ENCODE measurements around the gene CD55. TPM values are rescaled to one million over a fixed set of nuclear protein-coding genes. Genes with fewer than 3 reads are reported as not detected.

The CD55 gene
- total RNA-seq, 1 experiment from 2014 or later, result 75.4 TPM

DNA sequence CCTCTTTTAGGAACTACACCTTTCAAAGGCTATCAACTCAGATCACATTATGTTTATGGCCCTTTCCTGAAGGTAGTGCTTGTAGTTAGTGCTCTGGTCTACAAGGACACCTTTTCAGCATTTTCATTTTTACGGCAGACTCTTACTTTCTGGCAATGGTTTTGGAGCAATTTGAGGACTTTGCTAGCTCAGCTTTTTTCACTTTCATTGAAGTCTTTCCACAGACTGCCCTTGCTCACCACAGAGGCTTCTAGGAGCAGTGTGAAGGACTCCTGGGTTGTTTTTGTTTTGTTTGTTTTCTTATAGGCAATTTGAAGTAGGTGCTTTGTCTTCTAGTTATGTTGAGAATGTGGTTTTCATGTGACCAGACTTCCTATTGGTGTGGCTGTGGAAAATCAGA, 43.1 kb downstream of the CD55 start:
- no peak overlapping the region for H3K4me2 ChIP-seq (ENCODE audit: low read length)
- H3K27ac ChIP-seq (ENCODE audit: low read depth, low read length), result no peak overlapping the region
- no peaks in the 10 kb centered on the region for H3K9me3 ChIP-seq (ENCODE audit: control insufficient read depth in 1 of 2, insufficient read depth in 1 of 2, low read depth in 1 of 2, low read length in 2 of 2)
- BruUV-seq (replicated peaks), result no TSS peak
- intact Hi-C loops (cut with micrococcal nuclease), result no loop called here
- H3K4me3 ChIP-seq (replicated peaks in 1 of 2; ENCODE audit: low read depth in 1 of 2, low read length in 2 of 2), result no peak overlapping the region
- no peak for ATAC-seq
- DNase-seq (ENCODE audit: low read depth, low spot score), result no peak
- no peak overlapping the region for H2AFZ ChIP-seq (ENCODE audit: low read depth, low read length, poor library complexity, severe bottlenecking)
- POLR2A ChIA-PET, result no interaction called here
- H3K27me3 ChIP-seq (ENCODE audit: insufficient read depth, low read length), result no peaks in the 10 kb centered on the region
- 0 out of 4 replicates have a peak, but pooled peaks cover 0 to 4% of the 10 kb centered on the region in 2 experiments for H3K36me3 ChIP-seq (ENCODE audit: control insufficient read depth in 1 of 2, insufficient read depth in 2 of 2, low read length in 2 of 2)
- no peaks in the 10 kb centered on the region for H3K9me2 ChIP-seq (ENCODE audit: insufficient read depth)
- RAD21 ChIA-PET (ENCODE audit: low non-redundant PET in 1 of 2, low total read pairs in 2 of 2, uncharacterized antibody in 2 of 2, unreplicated experiment in 2 of 2), result no interaction called here
- TF ChIP-seq, protein P1, sequence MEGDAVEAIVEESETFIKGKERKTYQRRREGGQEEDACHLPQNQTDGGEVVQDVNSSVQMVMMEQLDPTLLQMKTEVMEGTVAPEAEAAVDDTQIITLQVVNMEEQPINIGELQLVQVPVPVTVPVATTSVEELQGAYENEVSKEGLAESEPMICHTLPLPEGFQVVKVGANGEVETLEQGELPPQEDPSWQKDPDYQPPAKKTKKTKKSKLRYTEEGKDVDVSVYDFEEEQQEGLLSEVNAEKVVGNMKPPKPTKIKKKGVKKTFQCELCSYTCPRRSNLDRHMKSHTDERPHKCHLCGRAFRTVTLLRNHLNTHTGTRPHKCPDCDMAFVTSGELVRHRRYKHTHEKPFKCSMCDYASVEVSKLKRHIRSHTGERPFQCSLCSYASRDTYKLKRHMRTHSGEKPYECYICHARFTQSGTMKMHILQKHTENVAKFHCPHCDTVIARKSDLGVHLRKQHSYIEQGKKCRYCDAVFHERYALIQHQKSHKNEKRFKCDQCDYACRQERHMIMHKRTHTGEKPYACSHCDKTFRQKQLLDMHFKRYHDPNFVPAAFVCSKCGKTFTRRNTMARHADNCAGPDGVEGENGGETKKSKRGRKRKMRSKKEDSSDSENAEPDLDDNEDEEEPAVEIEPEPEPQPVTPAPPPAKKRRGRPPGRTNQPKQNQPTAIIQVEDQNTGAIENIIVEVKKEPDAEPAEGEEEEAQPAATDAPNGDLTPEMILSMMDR (IDR thresholded peaks at IDR 0.05 in 2 of 3, conservative IDR thresholded peaks at IDR 0.05 in 1 of 3; ENCODE audit: borderline replicate concordance in 1 of 3, insufficient read depth in 1 of 3, low read depth in 2 of 3, low read length in 2 of 3), result no peak
- no peak for TF ChIP-seq EZH2phosphoT487 (IDR thresholded peaks at IDR 0.05; ENCODE audit: borderline replicate concordance)
- TF ChIP-seq, protein P2, sequence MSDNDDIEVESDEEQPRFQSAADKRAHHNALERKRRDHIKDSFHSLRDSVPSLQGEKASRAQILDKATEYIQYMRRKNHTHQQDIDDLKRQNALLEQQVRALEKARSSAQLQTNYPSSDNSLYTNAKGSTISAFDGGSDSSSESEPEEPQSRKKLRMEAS (IDR thresholded peaks at IDR 0.05), result no peak
- CTCF ChIA-PET, result no interaction called here
- H4K20me1 ChIP-seq (ENCODE audit: insufficient read depth), result no peaks in the 10 kb centered on the region
- H3K4me1 ChIP-seq (ENCODE audit: control insufficient read depth in 1 of 2, insufficient read depth in 2 of 2, low read length in 2 of 2), result no peaks in the 10 kb centered on the region
- no peak overlapping the region for H3K9ac ChIP-seq (ENCODE audit: low read length)
- H3K79me2 ChIP-seq (ENCODE audit: insufficient read depth, low read length), result no peaks in the 10 kb centered on the region

DNA sequence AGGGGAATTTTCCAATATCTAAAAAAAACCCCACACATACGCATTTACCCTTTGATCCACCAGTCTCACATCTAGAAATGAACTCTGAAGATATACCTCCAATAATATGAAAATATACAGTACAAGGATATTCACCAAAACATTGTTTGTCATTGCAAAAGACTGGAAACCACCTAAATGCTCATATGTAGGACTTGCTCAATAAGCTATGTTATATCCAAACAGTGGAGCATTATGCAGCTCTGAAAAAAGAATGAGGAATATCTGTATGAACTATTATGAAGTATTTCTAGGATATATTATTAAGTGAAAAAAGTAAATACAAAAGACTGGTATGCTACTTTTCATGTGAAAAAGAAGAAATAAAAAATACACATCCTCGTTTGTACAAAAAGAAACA, 43.6 kb downstream of the CD55 start:
- ChIA-PET POLR2A (no interaction called here), CTCF (no interaction called here), RAD21 (ENCODE audit: low non-redundant PET in 1 of 2, low total read pairs in 2 of 2, uncharacterized antibody in 2 of 2, unreplicated experiment in 2 of 2) (no interaction called here)
- Histone ChIP-seq H3K9me3 (ENCODE audit: control insufficient read depth in 1 of 2, insufficient read depth in 1 of 2, low read depth in 1 of 2, low read length in 2 of 2) (no peaks in the 10 kb centered on the region), H3K4me1 (ENCODE audit: control insufficient read depth in 1 of 2, insufficient read depth in 2 of 2, low read length in 2 of 2) (no peaks in the 10 kb centered on the region), H2AFZ (ENCODE audit: low read depth, low read length, poor library complexity, severe bottlenecking) (no peak overlapping the region), H3K27ac (ENCODE audit: low read depth, low read length) (no peak overlapping the region), H4K20me1 (ENCODE audit: insufficient read depth) (no peaks in the 10 kb centered on the region), H3K79me2 (ENCODE audit: insufficient read depth, low read length) (no peaks in the 10 kb centered on the region), H3K4me3 (replicated peaks in 1 of 2; ENCODE audit: low read depth in 1 of 2, low read length in 2 of 2) (no peak overlapping the region), H3K9ac (ENCODE audit: low read length) (no peak overlapping the region), H3K27me3 (ENCODE audit: insufficient read depth, low read length) (no peaks in the 10 kb centered on the region), H3K9me2 (ENCODE audit: insufficient read depth) (no peaks in the 10 kb centered on the region), H3K36me3 (ENCODE audit: control insufficient read depth in 1 of 2, insufficient read depth in 2 of 2, low read length in 2 of 2) (no peaks in the 10 kb centered on the region), H3K4me2 (ENCODE audit: low read length) (no peak overlapping the region)
- BruUV-seq (replicated peaks), result no TSS peak
- no peak for ATAC-seq
- no peak for DNase-seq (ENCODE audit: low read depth, low spot score)
- intact Hi-C loops (cut with micrococcal nuclease), result no loop called here
- TF ChIP-seq ELF1 (IDR thresholded peaks at IDR 0.05; ENCODE audit: borderline replicate concordance, low read depth) (no peak), EZH2 (IDR thresholded peaks at IDR 0.05) (no peak), POLR2A (IDR thresholded peaks at IDR 0.05; ENCODE audit: borderline replicate concordance, extremely low read depth, insufficient read depth, insufficient read length) (no peak), POLR2AphosphoS5 (IDR thresholded peaks at IDR 0.05; ENCODE audit: low read depth, low read length) (no peak), ZFX (IDR thresholded peaks at IDR 0.05) (no peak), EGR1 (IDR thresholded peaks at IDR 0.05; ENCODE audit: low read depth) (no peak), RAD21 (IDR thresholded peaks at IDR 0.05; ENCODE audit: low read depth) (no peak), SP1 (IDR thresholded peaks at IDR 0.05; ENCODE audit: low read depth) (no peak), ZNF274 (IDR thresholded peaks at IDR 0.05; ENCODE audit: low read depth, low read length) (no peak)
- TF ChIP-seq, protein P3, sequence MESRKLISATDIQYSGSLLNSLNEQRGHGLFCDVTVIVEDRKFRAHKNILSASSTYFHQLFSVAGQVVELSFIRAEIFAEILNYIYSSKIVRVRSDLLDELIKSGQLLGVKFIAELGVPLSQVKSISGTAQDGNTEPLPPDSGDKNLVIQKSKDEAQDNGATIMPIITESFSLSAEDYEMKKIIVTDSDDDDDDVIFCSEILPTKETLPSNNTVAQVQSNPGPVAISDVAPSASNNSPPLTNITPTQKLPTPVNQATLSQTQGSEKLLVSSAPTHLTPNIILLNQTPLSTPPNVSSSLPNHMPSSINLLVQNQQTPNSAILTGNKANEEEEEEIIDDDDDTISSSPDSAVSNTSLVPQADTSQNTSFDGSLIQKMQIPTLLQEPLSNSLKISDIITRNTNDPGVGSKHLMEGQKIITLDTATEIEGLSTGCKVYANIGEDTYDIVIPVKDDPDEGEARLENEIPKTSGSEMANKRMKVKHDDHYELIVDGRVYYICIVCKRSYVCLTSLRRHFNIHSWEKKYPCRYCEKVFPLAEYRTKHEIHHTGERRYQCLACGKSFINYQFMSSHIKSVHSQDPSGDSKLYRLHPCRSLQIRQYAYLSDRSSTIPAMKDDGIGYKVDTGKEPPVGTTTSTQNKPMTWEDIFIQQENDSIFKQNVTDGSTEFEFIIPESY (IDR thresholded peaks at IDR 0.05; ENCODE audit: extremely low read depth, insufficient replicate concordance, low read length), result no peak
- TF ChIP-seq, protein P4, sequence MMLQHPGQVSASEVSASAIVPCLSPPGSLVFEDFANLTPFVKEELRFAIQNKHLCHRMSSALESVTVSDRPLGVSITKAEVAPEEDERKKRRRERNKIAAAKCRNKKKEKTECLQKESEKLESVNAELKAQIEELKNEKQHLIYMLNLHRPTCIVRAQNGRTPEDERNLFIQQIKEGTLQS (IDR thresholded peaks at IDR 0.05), result no peak
